ENCODE results near the gene EMC6. TPM values are rescaled to one million over a fixed set of nuclear protein-coding genes. Genes with fewer than 3 reads are reported as not detected.

The EMC6 gene
- total and polyA plus RNA-seq, 4 experiments from 2014 or later, result 27.8 to 104 (median 52.6) TPM

GRCh38 chr17:3656755-3657587 lies 11.6 kb upstream of the EMC6 start:
- Histone ChIP-seq H3K4me1 (ENCODE audit: insufficient read depth, low read length) (no peaks in the 10 kb centered on the region), H3K27me3 (ENCODE audit: insufficient read depth, low read length) (no peaks in the 10 kb centered on the region), H3K36me3 (ENCODE audit: insufficient read depth, low read length) (no peaks in the 10 kb centered on the region), H3K27ac (ENCODE audit: low read depth, low read length) (no peak overlapping the region), H3K4me3 (ENCODE audit: low read length in 2 of 2) (no peak overlapping the region), H3K9me3 (ENCODE audit: control insufficient read depth in 1 of 2, low read length in 2 of 2) (no peaks in the 10 kb centered on the region)
- Mint-ChIP-seq H3K27me3 (no peaks in the 10 kb centered on the region), H3K4me1 (no peaks in the 10 kb centered on the region), H3K27ac (no peak overlapping the region), H3K4me3 (no peak overlapping the region), H3K36me3 (peaks cover 0 to 1% of the 10 kb centered on the region in 2 donors), H3K9me3 (no peaks in the 10 kb centered on the region)
- intact Hi-C loops (cut with micrococcal nuclease), result no loop called here
- ChIA-PET POLR2A (ENCODE audit: partially characterized antibody) (interaction anchor here (1.1 kb wide), 1 partner anchor 21 kb away, joined by 3 read pairs; the partner anchor contains the start of genes CTNS and SHPK), CTCF (ENCODE audit: partially characterized antibody) (no interaction called here)
- no peak for DNase-seq

- Histone ChIP-seq H3K9me3 (ENCODE audit: control insufficient read depth in 1 of 2, low read length in 2 of 2) (no peaks in the 10 kb centered on the region), H3K27me3 (ENCODE audit: insufficient read depth, low read length) (no peaks in the 10 kb centered on the region), H3K27ac (ENCODE audit: low read depth, low read length) (no peak overlapping the region), H3K36me3 (ENCODE audit: insufficient read depth, low read length) (no peaks in the 10 kb centered on the region), H3K4me1 (ENCODE audit: insufficient read depth, low read length) (no peaks in the 10 kb centered on the region), H3K4me3 (ENCODE audit: low read length in 2 of 2) (no peak overlapping the region)
- H3K27me3 Mint-ChIP-seq, result no peaks in the 10 kb centered on the region
- no peak for DNase-seq
- POLR2A ChIA-PET (ENCODE audit: partially characterized antibody), result interaction anchor here (1.1 kb wide), 1 partner anchor 21 kb away, joined by 3 read pairs; the partner anchor contains the start of genes CTNS and SHPK
- no peak overlapping the region for H3K4me3 Mint-ChIP-seq
- H3K27ac Mint-ChIP-seq, result no peak overlapping the region
- peaks cover 0 to 1% of the 10 kb centered on the region in 2 donors for H3K36me3 Mint-ChIP-seq
- intact Hi-C loops (cut with micrococcal nuclease), result no loop called here
- H3K4me1 Mint-ChIP-seq, result no peaks in the 10 kb centered on the region
- CTCF ChIA-PET (ENCODE audit: partially characterized antibody), result no interaction called here
- no peaks in the 10 kb centered on the region for H3K9me3 Mint-ChIP-seq
Observed at GRCh38 chr17:3657588-3657869, 11.1 kb upstream of the EMC6 start.

GRCh38 chr17:3657874-3658783 lies 10.5 kb upstream of the EMC6 start:
- intact Hi-C loops (cut with micrococcal nuclease), result no loop called here
- Mint-ChIP-seq H3K36me3 (peaks cover 0 to 1% of the 10 kb centered on the region in 2 donors), H3K9me3 (no peaks in the 10 kb centered on the region), H3K27me3 (no peaks in the 10 kb centered on the region), H3K4me3 (no peak overlapping the region), H3K27ac (no peak overlapping the region), H3K4me1 (no peaks in the 10 kb centered on the region)
- H3K27me3 ChIP-seq (ENCODE audit: insufficient read depth, low read length), result no peaks in the 10 kb centered on the region
- POLR2A ChIA-PET (ENCODE audit: partially characterized antibody), result interaction anchor here (1.1 kb wide), 1 partner anchor 22 kb away, joined by 3 read pairs; the partner anchor contains the start of genes CTNS and SHPK
- CTCF ChIA-PET (ENCODE audit: partially characterized antibody), result no interaction called here
- no peak overlapping the region for H3K4me3 ChIP-seq (ENCODE audit: low read length in 2 of 2)
- no peaks in the 10 kb centered on the region for H3K4me1 ChIP-seq (ENCODE audit: insufficient read depth, low read length)
- H3K36me3 ChIP-seq (ENCODE audit: insufficient read depth, low read length), result no peaks in the 10 kb centered on the region
- no peaks in the 10 kb centered on the region for H3K9me3 ChIP-seq (ENCODE audit: control insufficient read depth in 1 of 2, low read length in 2 of 2)
- no peak overlapping the region for H3K27ac ChIP-seq (ENCODE audit: low read depth, low read length)
- no peak for DNase-seq

- POLR2A ChIA-PET (ENCODE audit: partially characterized antibody), result no interaction called here
- intact Hi-C loops (cut with micrococcal nuclease), result no loop called here
Observed at GRCh38 chr17:3658784-3659449, 9.7 kb upstream of the EMC6 start.

GRCh38 chr17:3659541-3660111 lies 9.0 kb upstream of the EMC6 start:
- Mint-ChIP-seq H3K4me3 (no peak overlapping the region), H3K4me1 (no peaks in the 10 kb centered on the region), H3K27me3 (no peaks in the 10 kb centered on the region), H3K27ac (no peak overlapping the region), H3K36me3 (no peaks in the 10 kb centered on the region), H3K9me3 (no peaks in the 10 kb centered on the region)
- Histone ChIP-seq H3K4me1 (ENCODE audit: insufficient read depth, low read length) (no peaks in the 10 kb centered on the region), H3K9me3 (ENCODE audit: control insufficient read depth in 1 of 2, low read length in 2 of 2) (no peaks in the 10 kb centered on the region), H3K36me3 (ENCODE audit: insufficient read depth, low read length) (no peaks in the 10 kb centered on the region), H3K4me3 (ENCODE audit: low read length in 2 of 2) (no peak overlapping the region), H3K27me3 (ENCODE audit: insufficient read depth, low read length) (no peaks in the 10 kb centered on the region), H3K27ac (ENCODE audit: low read depth, low read length) (no peak overlapping the region)
- POLR2A ChIA-PET (ENCODE audit: partially characterized antibody), result no interaction called here
- CTCF ChIA-PET (ENCODE audit: partially characterized antibody), result no interaction called here
- no peak for DNase-seq
- intact Hi-C loops (cut with micrococcal nuclease), result no loop called here

More at GRCh38 chr17:3658784-3659449, 9.7 kb upstream of the EMC6 start:
- Histone ChIP-seq H3K36me3 (ENCODE audit: insufficient read depth, low read length) (no peaks in the 10 kb centered on the region), H3K9me3 (ENCODE audit: control insufficient read depth in 1 of 2, low read length in 2 of 2) (no peaks in the 10 kb centered on the region), H3K4me3 (ENCODE audit: low read length in 2 of 2) (no peak overlapping the region), H3K27me3 (ENCODE audit: insufficient read depth, low read length) (no peaks in the 10 kb centered on the region), H3K27ac (ENCODE audit: low read depth, low read length) (no peak overlapping the region), H3K4me1 (ENCODE audit: insufficient read depth, low read length) (no peaks in the 10 kb centered on the region)
- Mint-ChIP-seq H3K9me3 (no peaks in the 10 kb centered on the region), H3K27ac (no peak overlapping the region), H3K4me3 (no peak overlapping the region), H3K36me3 (no peaks in the 10 kb centered on the region), H3K4me1 (no peaks in the 10 kb centered on the region), H3K27me3 (no peaks in the 10 kb centered on the region)
- DNase-seq, result no peak
- CTCF ChIA-PET (ENCODE audit: partially characterized antibody), result no interaction called here

GRCh38 chr17:3660311-3660891 lies 8.2 kb upstream of the EMC6 start:
- intact Hi-C loops (cut with micrococcal nuclease), result no loop called here
- CTCF ChIA-PET (ENCODE audit: partially characterized antibody), result interaction anchor here (1.4 kb wide), 1 partner anchor 19 kb away, joined by 3 read pairs; no protein-coding TSS in a partner anchor
- no peaks in the 10 kb centered on the region for H3K27me3 ChIP-seq (ENCODE audit: insufficient read depth, low read length)
- no peaks in the 10 kb centered on the region for H3K36me3 ChIP-seq (ENCODE audit: insufficient read depth, low read length)
- Mint-ChIP-seq H3K9me3 (no peaks in the 10 kb centered on the region), H3K27me3 (no peaks in the 10 kb centered on the region), H3K27ac (no peak overlapping the region), H3K4me1 (peaks cover 0 to 2% (median 0%) of the 10 kb centered on the region in 4 donors), H3K4me3 (no peak overlapping the region), H3K36me3 (no peaks in the 10 kb centered on the region)
- DNase-seq, result no peak
- POLR2A ChIA-PET (ENCODE audit: partially characterized antibody), result no interaction called here
- no peaks in the 10 kb centered on the region for H3K4me1 ChIP-seq (ENCODE audit: insufficient read depth, low read length)
- no peak overlapping the region for H3K27ac ChIP-seq (ENCODE audit: low read depth, low read length)
- no peaks in the 10 kb centered on the region for H3K9me3 ChIP-seq (ENCODE audit: control insufficient read depth in 1 of 2, low read length in 2 of 2)
- H3K4me3 ChIP-seq (ENCODE audit: low read length in 2 of 2), result no peak overlapping the region
